H1 (cell line): Measurements from ENCODE around the gene ZNF143. TPM values are rescaled to one million over a fixed set of nuclear protein-coding genes. Genes with fewer than 3 reads are reported as not detected.

Experiments used
- CTCF ChIA-PET: fragments of 300-600 bp; sonication (Branson Sonifier 250); formaldehyde crosslinking; loops from one replicate; lab custom pipeline; 2021; ENCODE audit not compliant: partially characterized antibody; lab: Charles Lee
- POLR2A ChIA-PET: fragments of 300-600 bp; sonication (Branson Sonifier 250); formaldehyde crosslinking; loops from one replicate; lab custom pipeline; 2021; ENCODE audit warnings: inconsistent platforms; ENCODE audit not compliant: partially characterized antibody; lab: Charles Lee
- DNase-seq, 2 experiments: peaks; one replicate each; pipeline versions ENCODE4 v3.0.0 to v3.0.0-alpha.2; 2010 to 2022; ENCODE audit warnings: low spot score in 2 of 2, low read depth in 1 of 2, mixed read lengths in 1 of 2
- FAIRE-seq: peaks from 2 replicates; lab custom pipeline; 2011; peaks lifted over from hg19 to GRCh38; lab: Jason Lieb, UNC
- H2AFZ ChIP-seq: 2 replicates; pipeline ENCODE4 v1.8.1; 2012; ENCODE audit warnings: low read length, inconsistent platforms
- H2AK5ac ChIP-seq: 2 replicates; pipeline ENCODE4 v1.6.1; 2013; ENCODE audit warnings: low read depth, low read length
- H2BK120ac ChIP-seq: replicated peaks from 2 replicates; pipeline ENCODE3; 2013; ENCODE audit warnings: low read depth, low read length, inconsistent platforms
- H2BK12ac ChIP-seq: 2 replicates; pipeline ENCODE4 v1.6.1; 2013; ENCODE audit warnings: low read depth, low read length
- H2BK15ac ChIP-seq: 2 replicates; pipeline ENCODE4 v1.6.1; 2013; ENCODE audit warnings: low read length
- H2BK20ac ChIP-seq: 2 replicates; pipeline ENCODE4 v1.6.1; 2013; ENCODE audit warnings: low read length
- H2BK5ac ChIP-seq: 2 replicates; pipeline ENCODE4 v1.6.1; 2013; ENCODE audit warnings: low read depth, low read length
- H3K14ac ChIP-seq: 2 replicates; pipeline ENCODE4 v1.6.1; 2013; ENCODE audit warnings: inconsistent platforms; ENCODE audit not compliant: insufficient read length
- H3K18ac ChIP-seq: 2 replicates; pipeline ENCODE4 v1.6.1; 2013; ENCODE audit warnings: low read length; ENCODE audit errors: extremely low read depth
- H3K23ac ChIP-seq: 2 replicates; pipeline ENCODE4 v1.6.1; 2013; ENCODE audit warnings: inconsistent platforms; ENCODE audit not compliant: insufficient read length
- H3K23me2 ChIP-seq: 2 replicates; pipeline ENCODE4 v1.6.1; 2013; ENCODE audit warnings: low read depth, low read length
- H3K27ac ChIP-seq: 2 replicates; pipeline ENCODE4 v1.6.1; 2011; ENCODE audit warnings: low read depth, low read length, inconsistent platforms
- H3K27me3 ChIP-seq, 4 experiments: replicated peaks in 1 of 4; 1 replicate in 1 of 4; 2 replicates in 3 of 4; pipeline versions ENCODE4 v1.6.1 to v1.8.1; 2011 to 2013; ENCODE audit warnings: low read length in 3 of 4, mild to moderate bottlenecking in 3 of 4, inconsistent platforms in 2 of 4, mixed read lengths in 2 of 4, moderate library complexity in 1 of 4; ENCODE audit not compliant: control insufficient read depth in 3 of 4, insufficient read depth in 3 of 4; ENCODE audit errors: extremely low read depth in 1 of 4
- H3K36me3 ChIP-seq, 4 experiments: 2 replicates each; pipeline versions ENCODE4 v1.6.1 to v1.8.1; 2011 to 2013; ENCODE audit warnings: mild to moderate bottlenecking in 4 of 4, low read length in 3 of 4, moderate library complexity in 2 of 4, control low read depth in 1 of 4, inconsistent platforms in 1 of 4; ENCODE audit not compliant: insufficient read depth in 4 of 4, control insufficient read depth in 2 of 4
- H3K4ac ChIP-seq: replicated peaks from 2 replicates; pipeline ENCODE3; 2013; ENCODE audit warnings: low read length, low read depth, mixed read lengths, inconsistent platforms; ENCODE audit not compliant: insufficient read length
- H3K4me1 ChIP-seq, 4 experiments: replicated peaks in 1 of 4; 1 replicate in 1 of 4; 2 replicates in 3 of 4; pipeline versions ENCODE4 v1.6.1 to v1.8.1; 2011 to 2013; ENCODE audit warnings: low read length in 3 of 4, inconsistent platforms in 2 of 4, mixed read lengths in 1 of 4; ENCODE audit not compliant: insufficient read depth in 4 of 4, control insufficient read depth in 3 of 4
- H3K4me2 ChIP-seq, 2 experiments: 2 replicates each; pipeline versions ENCODE4 v1.6.1 to v1.8.1; 2011 to 2013; ENCODE audit warnings: low read depth in 2 of 2, low read length in 2 of 2, control low read depth in 1 of 2, inconsistent platforms in 1 of 2, mild to moderate bottlenecking in 1 of 2; ENCODE audit not compliant: insufficient read depth in 1 of 2
- H3K4me3 ChIP-seq, 4 experiments: fragments of 200-600, 300-600 bp in 1 of 4; sonication (generic), shearing (Covaris generic), sonication (Bioruptor Twin) in 1 of 4; 2 replicates each; pipeline versions ENCODE4 v1.5.1 to v1.8.1; 2011 to 2016; ENCODE audit warnings: low read length in 4 of 4, low read depth in 3 of 4, control low read depth in 2 of 4, inconsistent platforms in 2 of 4, mild to moderate bottlenecking in 2 of 4, mixed read lengths in 1 of 4, moderate library complexity in 1 of 4; ENCODE audit not compliant: insufficient read depth in 2 of 4; ENCODE audit errors: extremely low read depth in 1 of 4
- H3K56ac ChIP-seq: replicated peaks from 2 replicates; pipeline ENCODE3; 2013; ENCODE audit warnings: low read depth, mild to moderate bottlenecking, mixed read lengths, low read length, inconsistent platforms; ENCODE audit not compliant: insufficient read length
- H3K79me1 ChIP-seq: 2 replicates; pipeline ENCODE4 v1.6.1; 2013; ENCODE audit warnings: low read depth, low read length, control low read depth
- H3K79me2 ChIP-seq, 2 experiments: 2 replicates each; pipeline versions ENCODE4 v1.6.1 to v1.8.1; 2012 to 2013; ENCODE audit warnings: low read length in 2 of 2, mild to moderate bottlenecking in 2 of 2, inconsistent platforms in 1 of 2; ENCODE audit not compliant: insufficient read depth in 2 of 2, control insufficient read depth in 1 of 2
- H3K9ac ChIP-seq, 4 experiments: replicated peaks in 1 of 4; 1 replicate in 1 of 4; 2 replicates in 3 of 4; pipeline versions ENCODE4 v1.6.1 to v1.8.1; 2011 to 2013; ENCODE audit warnings: low read depth in 3 of 4, low read length in 3 of 4, control low read depth in 2 of 4, mild to moderate bottlenecking in 2 of 4, moderate library complexity in 2 of 4, inconsistent platforms in 1 of 4; ENCODE audit errors: extremely low read depth in 1 of 4
- H3K9me3 ChIP-seq, 2 experiments: 2 replicates each; pipeline versions ENCODE4 v1.6.1 to v1.8.1; 2012 to 2013; ENCODE audit warnings: mild to moderate bottlenecking in 2 of 2, moderate library complexity in 2 of 2, control low read depth in 1 of 2, inconsistent platforms in 1 of 2, low read depth in 1 of 2, low read length in 1 of 2, mixed read lengths in 1 of 2; ENCODE audit not compliant: insufficient read depth in 2 of 2
- H4K20me1 ChIP-seq, 2 experiments: replicated peaks in 1 of 2; 2 replicates each; pipeline versions ENCODE3 to v1.8.1; 2011 to 2013; ENCODE audit warnings: inconsistent platforms in 2 of 2, low read length in 2 of 2, mild to moderate bottlenecking in 1 of 2; ENCODE audit not compliant: insufficient read depth in 2 of 2, control insufficient read depth in 1 of 2
- H4K5ac ChIP-seq: 2 replicates; pipeline ENCODE4 v1.6.1; 2013; ENCODE audit warnings: low read length, low read depth, mixed read lengths, inconsistent platforms; ENCODE audit not compliant: insufficient read length
- H4K8ac ChIP-seq: 2 replicates; pipeline ENCODE4 v1.8.0; 2013; ENCODE audit warnings: mild to moderate bottlenecking, moderate library complexity, low read length, inconsistent platforms; ENCODE audit not compliant: insufficient read depth; ENCODE audit errors: extremely low read depth
- H4K91ac ChIP-seq: replicated peaks from 2 replicates; pipeline ENCODE3; 2013; ENCODE audit warnings: low read length, mixed read lengths, inconsistent platforms; ENCODE audit not compliant: insufficient read length
- CBX8 ChIP-seq: fragments of 300-800, 300-1000 bp; sonication (generic); IDR thresholded peaks from 2 replicates; pipeline ENCODE4 v1.7.1; 2016; ENCODE audit warnings: low read depth, low read length, borderline replicate concordance
- CREB1 ChIP-seq: IDR thresholded peaks from 2 replicates; pipeline ENCODE4 v1.6.1; 2012; ENCODE audit warnings: inconsistent platforms
- EGR1 ChIP-seq: IDR thresholded peaks from 2 replicates; pipeline ENCODE4 v1.6.1; 2011; ENCODE audit warnings: low read depth, low read length, borderline replicate concordance
- EZH2 ChIP-seq: fragments of 200-600 bp; sonication (generic); IDR thresholded peaks from 2 replicates; pipeline ENCODE4 v1.7.1; 2012; ENCODE audit warnings: low read depth, mild to moderate bottlenecking, moderate library complexity, low read length, inconsistent platforms; ENCODE audit not compliant: severe bottlenecking
- FOSL1 ChIP-seq: IDR thresholded peaks from 2 replicates; pipeline ENCODE4 v1.6.1; 2011; ENCODE audit warnings: mild to moderate bottlenecking, low read depth, low read length, moderate library complexity; ENCODE audit not compliant: insufficient read depth
- JUN ChIP-seq: IDR thresholded peaks from 2 replicates; pipeline ENCODE4 v1.6.1; 2011; ENCODE audit warnings: low read depth, mild to moderate bottlenecking, improper control_type of control experiment, low read length
- JUND ChIP-seq: IDR thresholded peaks from 2 replicates; pipeline ENCODE4 v1.6.1; 2011; ENCODE audit warnings: mild to moderate bottlenecking, improper control_type of control experiment, low read length
- PHF8 ChIP-seq: fragments of 200-600 bp; sonication (generic); conservative IDR thresholded peaks from 2 replicates; pipeline ENCODE4 v1.7.1; 2012; ENCODE audit warnings: low read depth, mild to moderate bottlenecking, inconsistent platforms, low read length, moderate library complexity
- RNF2 ChIP-seq: fragments of 200-900, 300-1000 bp; sonication (generic); IDR thresholded peaks from 2 replicates; pipeline ENCODE4 v1.7.1; 2016; ENCODE audit warnings: borderline replicate concordance, low read depth, mild to moderate bottlenecking, antibody characterized with exemption, low read length; ENCODE audit not compliant: poor library complexity, severe bottlenecking; ENCODE audit errors: missing control alignments
- RXRA ChIP-seq: IDR thresholded peaks from 2 replicates; pipeline ENCODE4 v1.6.1; 2011; ENCODE audit warnings: low read depth, mild to moderate bottlenecking, low read length, moderate library complexity; ENCODE audit not compliant: insufficient read depth
- SIRT6 ChIP-seq: IDR thresholded peaks from one replicate; pipeline ENCODE4 v1.7.1; 2012; ENCODE audit warnings: low read length, inconsistent platforms
- SP1 ChIP-seq: IDR thresholded peaks from 2 replicates; pipeline ENCODE4 v1.6.1; 2011; ENCODE audit warnings: low read depth, low read length
- SUZ12 ChIP-seq: fragments of 200-600 bp; sonication (generic); IDR thresholded peaks from 2 replicates; pipeline ENCODE4 v1.6.1; 2012; ENCODE audit warnings: mild to moderate bottlenecking, inconsistent platforms, low read length, moderate library complexity, mixed read lengths
- WGBS, 2 experiments: shearing (Covaris generic) in 1 of 2; methylation state at CpG; one replicate each; pipeline versions ENCODE4 v1.1.6 to v1.1.7; 2013 to 2015; ENCODE audit warnings: low lambda C conversion rate in 2 of 2, mixed read lengths in 2 of 2, inconsistent platforms in 1 of 2, low coverage in 1 of 2, missing lambda C conversion rate in 1 of 2; ENCODE audit not compliant: insufficient replicate concordance in 2 of 2, insufficient coverage in 1 of 2, insufficient read length in 1 of 2; ENCODE audit errors: extremely low coverage in 1 of 2, missing lambda C conversion rate in 1 of 2; 5-methylcytosine and 5-hydroxymethylcytosine counted together
- polyA plus RNA-seq, 7 experiments: library from polyadenylated mRNA; depleted of rRNA in 3 of 7; stranded (reverse) in 5 of 7; unstranded in 2 of 7; fragments of >200 nt in 5 of 7; fragments of 200-250 nt in 2 of 7; gene quantifications; 1 replicate in 5 of 7; 2 replicates in 1 of 7; 4 replicates in 1 of 7; pipeline versions ENCODE4 v1.2.1 to v1.2.3, GENCODE V29; 2011 to 2013; ENCODE audit warnings: missing spikeins in 2 of 7, mixed read lengths in 2 of 7
- total RNA-seq: library from RNA; stranded (reverse); fragmentation: NEBNext Ultra II Directional; extraction: Animal tissue kit (Norgen Biotek cat#: 25700); gene quantifications from 2 replicates; pipeline ENCODE4 v1.2.1, GENCODE V29; 2021

The ZNF143 gene
- total and polyA plus RNA-seq, 2 of the 8 experiments (the other 6 are each of a cell fraction or from before 2014, with no cell fraction given), result 43.0 to 69.2 TPM

DNA sequence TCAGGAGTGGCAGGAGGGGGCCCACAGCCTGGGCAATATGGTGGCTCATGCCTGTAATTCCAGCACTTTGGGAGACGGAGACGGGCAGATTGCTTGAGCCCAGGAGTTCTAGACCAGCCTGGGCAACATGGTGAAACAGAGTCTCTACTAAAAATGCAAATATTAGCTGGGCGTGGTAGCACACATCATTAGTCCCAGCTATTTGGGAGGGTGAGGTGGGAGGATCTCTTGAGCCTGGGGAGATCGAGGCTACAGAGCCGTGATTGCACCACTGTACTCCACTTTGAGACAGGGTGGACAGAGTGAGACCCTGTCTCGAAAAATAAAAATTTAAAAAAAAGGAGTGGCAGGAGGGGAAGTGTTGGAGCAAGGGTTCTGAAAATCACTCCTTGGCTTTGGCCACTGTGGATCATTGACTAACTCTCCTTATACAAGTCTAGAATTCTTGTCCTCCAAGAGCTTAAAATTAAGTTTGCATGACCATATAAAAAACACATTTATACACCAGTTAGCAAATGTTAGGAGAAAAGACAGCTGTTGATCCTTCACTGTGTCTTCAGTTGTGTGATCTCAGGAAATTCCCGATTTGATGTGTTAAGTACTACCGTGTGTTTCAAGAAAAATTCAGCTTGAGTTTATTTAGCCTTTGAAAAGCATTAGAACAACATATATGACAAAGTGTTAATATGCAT lies 110.4 kb downstream of the ZNF143 start:
- CTCF ChIA-PET, result interaction anchor here (0.9 to 2.0 kb wide), 3 partner anchors 36 to 65 kb away, joined by 3 to 11 read pairs (median 9); no protein-coding TSS in a partner anchor
- POLR2A ChIA-PET, result interaction anchor here (0.7 to 4.2 kb wide), 6 partner anchors 9 to 111 kb away, joined by 3 to 30 read pairs (median 3); partner anchors contain the start of gene ZNF143
- no peaks in the 10 kb centered on the region for H3K27me3 ChIP-seq
- TF ChIP-seq JUND, result no peak
- TF ChIP-seq PHF8, result no peak
- TF ChIP-seq JUN, result no peak
- no peak for TF ChIP-seq EZH2
- no peak for TF ChIP-seq SP1
- TF ChIP-seq EGR1, result no peak
- TF ChIP-seq CREB1, result no peak
- TF ChIP-seq FOSL1, result no peak
- TF ChIP-seq SUZ12, result no peak
- no peak for TF ChIP-seq RNF2
- TF ChIP-seq SIRT6, result no peak
- TF ChIP-seq CBX8, result no peak
- TF ChIP-seq RXRA, result no peak

More for the DNA sequence above, 110.4 kb downstream of the ZNF143 start:
- Histone ChIP-seq H4K8ac (no peak overlapping the region), H2AFZ (no peak overlapping the region), H3K4me2 (no peak overlapping the region), H3K4me3 (no peak overlapping the region), H3K27ac (no peak overlapping the region), H3K9me3 (no peaks in the 10 kb centered on the region), H3K23me2 (peaks cover 6% of the 10 kb centered on the region), H2AK5ac (no peak overlapping the region), H2BK120ac (no peak overlapping the region), H2BK5ac (no peak overlapping the region; the same call in 1 of the 2 replicates), H3K79me1 (no peaks in the 10 kb centered on the region), H4K20me1 (peaks cover 6 to 12% of the 10 kb centered on the region in 2 experiments), H4K5ac (no peak overlapping the region), H2BK12ac (peak overlapping the region; percentile 27; the same call in 1 of the 2 replicates), H3K4me1 (peaks cover 5 to 16% (median 9%) of the 10 kb centered on the region in 4 experiments), H3K23ac (no peak overlapping the region), H4K91ac (peak overlapping the region; percentile 54), H3K36me3 (peaks cover 0 to 7% (median 1%) of the 10 kb centered on the region in 4 experiments; a peak in 2 of 8 replicates), H2BK15ac (no peak overlapping the region), H3K56ac (no peak overlapping the region), H3K9ac (no peak overlapping the region), H3K79me2 (peaks cover 19 to 25% of the 10 kb centered on the region in 2 experiments), H3K14ac (no peak overlapping the region), H3K4ac (no peak overlapping the region), H2BK20ac (no peak overlapping the region), H3K18ac (no peak overlapping the region)
- no peak for FAIRE-seq
- 92% methylated on average over 8 of the region's 8 CpGs; no CpG with 5 or more reads in 1 of the 2 experiments for WGBS, 2 experiments
- no peak for DNase-seq
